Gastroesophageal sphincter (tissue), 4 donors: ENCODE data around the gene MCUB. TPM values are rescaled to one million over a fixed set of nuclear protein-coding genes. Genes with fewer than 3 reads are reported as not detected.

ENCODE experiments used
- ATAC-seq: fragments of 150-250 bp; one replicate; pipeline ENCODE4 v1.9.1; 2016; ENCODE audit warnings: mild to moderate bottlenecking, moderate library complexity
- H3K27ac ChIP-seq, 4 donors: fragments of 200-600 bp; sonication (generic) in 3 of 4; 1 replicate in 3 of 4; 2 replicates in 1 of 4; pipeline ENCODE4 v1.5.1; 2016 to 2019
- H3K27me3 ChIP-seq: fragments of 200-600 bp; sonication (generic); one replicate; pipeline ENCODE4 v1.5.1; 2019
- H3K36me3 ChIP-seq, 2 donors: fragments of 200-600 bp; sonication (generic); one replicate each; pipeline ENCODE4 v1.5.1; 2019; ENCODE audit warnings: control low read depth in 1 of 2
- H3K4me1 ChIP-seq, 3 donors: fragments of 200-600 bp; sonication (generic); 1 replicate in 2 of 3; 2 replicates in 1 of 3; pipeline ENCODE4 v1.5.1; 2016 to 2019; ENCODE audit warnings: control low read depth in 2 of 3
- H3K4me3 ChIP-seq, 2 donors: fragments of 200-600 bp; sonication (generic); one replicate each; pipeline ENCODE4 v1.5.1; 2019; ENCODE audit warnings: mild to moderate bottlenecking in 1 of 2, moderate library complexity in 1 of 2
- H3K9me3 ChIP-seq, 3 donors: fragments of 200-600 bp; sonication (generic); one replicate each; pipeline ENCODE4 v1.5.1; 2017 to 2019; ENCODE audit warnings: control low read depth in 2 of 3
- CTCF ChIP-seq, 4 experiments: fragments of 200-600 bp in 2 of 4; fragments of 450-650 bp in 2 of 4; sonication (generic) in 1 of 4; IDR thresholded peaks; one replicate each; pipeline ENCODE4 v1.5.1; 2017 to 2019; ENCODE audit warnings: antibody characterized with exemption in 4 of 4, mild to moderate bottlenecking in 2 of 4, moderate library complexity in 2 of 4
- EP300 ChIP-seq: sonication (generic); formaldehyde crosslinking; IDR thresholded peaks from one replicate; pipeline ENCODE4 v1.6.1; 2017; ENCODE audit warnings: antibody characterized with exemption, mild to moderate bottlenecking
- POLR2A ChIP-seq, 2 donors: fragments of 450-650 bp; IDR thresholded peaks; one replicate each; pipeline ENCODE4 v1.6.1; 2017; ENCODE audit warnings: antibody characterized with exemption in 2 of 2, mild to moderate bottlenecking in 2 of 2, moderate library complexity in 1 of 2
- POLR2AphosphoS5 ChIP-seq: sonication (generic); formaldehyde crosslinking; IDR thresholded peaks from one replicate; pipeline ENCODE4 v1.6.1; 2017; ENCODE audit warnings: antibody characterized with exemption
- WGBS, 2 donors: methylation state at CpG; one replicate each; pipeline ENCODE4 v1.1.5; 2018; ENCODE audit warnings: low coverage in 1 of 2; 5-methylcytosine and 5-hydroxymethylcytosine counted together
- total RNA-seq, 4 donors: library from RNA; depleted of rRNA; stranded (reverse); fragments of >200 nt; gene quantifications; one replicate each; pipeline ENCODE4 v1.1.0, GENCODE V29; 2016

Gene MCUB
- total RNA-seq, 4 donors from 2014 or later: 3.9 to 33.4 (median 13.3) TPM

- Histone ChIP-seq H3K4me3 (no peak overlapping the region), H3K4me1 (peaks cover 0 to 31% (median 8%) of the 10 kb centered on the region in 3 donors), H3K27me3 (no peaks in the 10 kb centered on the region), H3K9me3 (no peaks in the 10 kb centered on the region), H3K36me3 (no peaks in the 10 kb centered on the region), H3K27ac (no peak overlapping the region)
- WGBS, 2 donors: 88 to 94% methylated on average over 6 of the region's 6 CpGs
- no peak for TF ChIP-seq CTCF (IDR thresholded peaks at IDR 0.05)
- TF ChIP-seq POLR2A (IDR thresholded peaks at IDR 0.05): no peak
- TF ChIP-seq POLR2AphosphoS5: no peak
- TF ChIP-seq EP300: no peak
- ATAC-seq: no peak
Measured at GRCh38 chr4:109562457-109563239, 2.6 kb downstream of the MCUB start.

DNA sequence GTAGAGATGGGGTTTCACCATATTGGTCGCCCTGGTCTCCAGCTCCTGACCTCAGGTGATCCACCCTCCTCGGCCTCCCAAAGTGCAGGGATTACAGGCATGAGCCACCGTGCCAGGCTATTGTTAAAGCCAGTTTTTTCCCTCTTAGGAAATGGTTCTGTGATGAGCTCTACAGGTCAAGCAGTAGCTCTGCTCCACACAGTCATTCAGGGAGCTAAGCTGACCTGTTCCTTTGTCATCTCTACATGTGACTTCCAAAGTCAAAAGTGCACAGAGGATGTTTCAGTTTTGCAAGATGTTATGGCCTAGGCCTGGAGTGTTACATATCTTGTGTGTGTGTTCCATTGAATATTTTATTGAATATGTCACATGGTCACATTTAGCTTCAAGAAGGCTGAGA is 11.4 kb downstream of the MCUB start:
- TF ChIP-seq POLR2A (IDR thresholded peaks at IDR 0.05): no peak
- TF ChIP-seq EP300: no peak
- TF ChIP-seq CTCF (IDR thresholded peaks at IDR 0.05): no peak
- TF ChIP-seq POLR2AphosphoS5: no peak
- H3K4me1 ChIP-seq: no peaks in the 10 kb centered on the region
- no peaks in the 10 kb centered on the region for H3K27me3 ChIP-seq
- 91% methylated on average over 3 of the region's 3 CpGs; no CpG with 5 or more reads in 1 of the 2 donors for WGBS, 2 donors
- ATAC-seq: no peak
- H3K9me3 ChIP-seq: peaks cover 0 to 4% (median 0%) of the 10 kb centered on the region in 3 donors
- no peak overlapping the region for H3K27ac ChIP-seq
- no peaks in the 10 kb centered on the region for H3K36me3 ChIP-seq
- no peak overlapping the region for H3K4me3 ChIP-seq

DNA sequence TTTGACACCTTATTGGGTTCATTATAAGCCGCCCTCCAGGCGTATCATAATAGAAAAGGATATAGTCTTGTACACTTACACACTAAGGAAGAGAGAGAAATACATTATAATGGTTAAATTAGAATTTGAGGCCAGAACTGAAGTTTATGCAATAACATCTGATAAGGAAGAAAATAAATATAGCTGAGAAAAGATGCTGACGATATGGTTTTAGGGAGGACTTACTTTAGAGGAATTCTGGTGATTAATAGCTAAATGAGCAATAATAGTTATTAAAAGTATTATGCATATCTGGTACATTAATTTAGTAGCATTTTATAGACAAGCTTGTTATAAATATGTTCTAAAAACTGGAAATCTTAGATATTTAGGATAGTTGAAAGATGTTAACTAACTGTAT is 12.1 kb downstream of the MCUB start:
- Histone ChIP-seq H3K36me3 (no peaks in the 10 kb centered on the region), H3K4me1 (no peaks in the 10 kb centered on the region), H3K9me3 (peaks cover 0 to 4% (median 0%) of the 10 kb centered on the region in 3 donors), H3K27me3 (no peaks in the 10 kb centered on the region), H3K4me3 (no peak overlapping the region), H3K27ac (no peak overlapping the region)
- no peak for TF ChIP-seq EP300
- TF ChIP-seq CTCF (IDR thresholded peaks at IDR 0.05): no peak
- no peak for TF ChIP-seq POLR2AphosphoS5
- no peak for TF ChIP-seq POLR2A (IDR thresholded peaks at IDR 0.05)
- ATAC-seq: no peak
- 91 to 95% methylated on average over 3 of the region's 3 CpGs for WGBS, 2 donors

GRCh38 chr4:109574443-109574850 is 14.4 kb downstream of the MCUB start:
- H3K27ac ChIP-seq: no peak overlapping the region
- ATAC-seq: no peak

More at GRCh38 chr4:109574443-109574850, 14.4 kb downstream of the MCUB start:
- Histone ChIP-seq H3K4me3 (no peak overlapping the region), H3K9me3 (peaks cover 0 to 4% (median 0%) of the 10 kb centered on the region in 3 donors), H3K27me3 (no peaks in the 10 kb centered on the region), H3K36me3 (no peaks in the 10 kb centered on the region), H3K4me1 (no peaks in the 10 kb centered on the region)
- TF ChIP-seq CTCF (IDR thresholded peaks at IDR 0.05) (peak in 1 of 4 experiments; percentile 30), EP300 (no peak)
- 68 to 76% methylated on average over 6 of the region's 6 CpGs for WGBS, 2 donors
